SU-DHL-6 (cell line): Measurements from ENCODE around the gene BLVRB.

Source experiments
- H2AFZ ChIP-seq: fragments of 200-600 bp; sonication (generic); 2 replicates; pipeline ENCODE4 v1.6.1; 2014; ENCODE audit warnings: low read depth, mild to moderate bottlenecking, moderate library complexity, mixed read lengths, antibody characterized with exemption, low read length; ENCODE audit not compliant: severe bottlenecking
- H3F3A ChIP-seq: fragments of 200-600 bp; shearing (Covaris generic); 2 replicates; pipeline ENCODE4 v1.6.0; 2016; ENCODE audit warnings: antibody characterized with exemption, mild to moderate bottlenecking; ENCODE audit not compliant: insufficient read depth
- H3K27ac ChIP-seq: fragments of 200-600 bp; sonication (generic); 2 replicates; pipeline ENCODE4 v1.5.1; 2016; ENCODE audit warnings: low read depth, mild to moderate bottlenecking, low read length, moderate library complexity, mixed read lengths
- H3K27me3 ChIP-seq: fragments of 200-600 bp; sonication (generic), shearing (Covaris generic); 2 replicates; pipeline ENCODE4 v1.6.0; 2014; ENCODE audit warnings: mild to moderate bottlenecking, low read length
- H3K36me3 ChIP-seq: fragments of 200-600 bp; sonication (generic); 2 replicates; pipeline ENCODE4 v1.6.1; 2014; ENCODE audit warnings: mild to moderate bottlenecking, low read length, mixed read lengths
- H3K4me2 ChIP-seq: fragments of 300-600, 200-600 bp; shearing (Covaris generic), sonication (generic); 2 replicates; pipeline ENCODE4 v1.6.0; 2014; ENCODE audit warnings: low read length, low read depth, mild to moderate bottlenecking; ENCODE audit not compliant: poor library complexity, severe bottlenecking
- H3K4me3 ChIP-seq: fragments of 200-600 bp; sonication (generic); 2 replicates; pipeline ENCODE4 v1.5.1; 2014; ENCODE audit warnings: antibody characterized with exemption, low read length, mild to moderate bottlenecking, mixed read lengths; ENCODE audit not compliant: insufficient read depth, poor library complexity, severe bottlenecking
- H3K79me2 ChIP-seq: fragments of 200-600 bp; sonication (generic); 2 replicates; pipeline ENCODE4 v1.6.1; 2014; ENCODE audit warnings: mild to moderate bottlenecking, low read length, moderate library complexity; ENCODE audit not compliant: insufficient read depth
- H3K9ac ChIP-seq: fragments of 200-600 bp; sonication (generic); 2 replicates; pipeline ENCODE4 v1.7.0; 2014; ENCODE audit warnings: mild to moderate bottlenecking, low read length
- H3K9me2 ChIP-seq: fragments of 200-600 bp; sonication (generic); replicated peaks from 2 replicates; pipeline ENCODE4 v1.6.1; 2014; ENCODE audit warnings: low read length; ENCODE audit not compliant: insufficient read depth
- H3K9me3 ChIP-seq: fragments of 200-600 bp; sonication (generic); 2 replicates; pipeline ENCODE4 v1.6.1; 2014; ENCODE audit warnings: low read length, mixed read lengths; ENCODE audit not compliant: insufficient read depth
- H4K20me1 ChIP-seq: fragments of 200-600 bp; sonication (generic); 2 replicates; pipeline ENCODE4 v1.6.1; 2014; ENCODE audit warnings: low read depth, mild to moderate bottlenecking, antibody characterized with exemption, low read length, moderate library complexity, mixed read lengths
- CTCF ChIP-seq: fragments of 200-600 bp; sonication (generic); IDR thresholded peaks from one replicate; pipeline ENCODE4 v1.5.1; 2017; ENCODE audit warnings: antibody characterized with exemption, mild to moderate bottlenecking, low read length, moderate library complexity; ENCODE audit not compliant: insufficient read depth, poor library complexity, severe bottlenecking
- EZH2phosphoT487 ChIP-seq: fragments of 200-600 bp; sonication (generic), shearing (Covaris generic); conservative IDR thresholded peaks from 2 replicates; pipeline ENCODE4 v1.6.1; 2018; ENCODE audit warnings: mild to moderate bottlenecking, antibody characterized with exemption, low read length, moderate library complexity, mixed read lengths

The BLVRB gene

GRCh38 chr19:40510526-40511115 is 45.1 kb upstream of the BLVRB start:
- no peak overlapping the region for H3K4me3 ChIP-seq
- TF ChIP-seq EZH2phosphoT487: no peak
- no peak for TF ChIP-seq CTCF
- H4K20me1 ChIP-seq: no peaks in the 10 kb centered on the region
- H3K79me2 ChIP-seq: no peaks in the 10 kb centered on the region
- no peaks in the 10 kb centered on the region for H3K9me3 ChIP-seq
- H3K36me3 ChIP-seq: no peaks in the 10 kb centered on the region
- H3F3A ChIP-seq: no peaks in the 10 kb centered on the region
- no peak overlapping the region for H3K4me2 ChIP-seq
- H3K27me3 ChIP-seq: no peaks in the 10 kb centered on the region
- no peak overlapping the region for H2AFZ ChIP-seq
- no peak overlapping the region for H3K27ac ChIP-seq
- no peak overlapping the region for H3K9ac ChIP-seq
- no peaks in the 10 kb centered on the region for H3K9me2 ChIP-seq

GRCh38 chr19:40508739-40509260 is 43.3 kb upstream of the BLVRB start:
- H3K9me2 ChIP-seq: no peaks in the 10 kb centered on the region
- H3K9ac ChIP-seq: no peak overlapping the region
- H3K4me2 ChIP-seq: no peak overlapping the region
- H3K79me2 ChIP-seq: no peaks in the 10 kb centered on the region
- no peaks in the 10 kb centered on the region for H3F3A ChIP-seq
- no peaks in the 10 kb centered on the region for H3K9me3 ChIP-seq
- no peak overlapping the region for H3K4me3 ChIP-seq
- TF ChIP-seq EZH2phosphoT487: no peak
- no peak for TF ChIP-seq CTCF
- H4K20me1 ChIP-seq: no peaks in the 10 kb centered on the region
- no peak overlapping the region for H2AFZ ChIP-seq
- H3K27me3 ChIP-seq: no peaks in the 10 kb centered on the region
- H3K36me3 ChIP-seq: no peaks in the 10 kb centered on the region
- no peak overlapping the region for H3K27ac ChIP-seq

DNA sequence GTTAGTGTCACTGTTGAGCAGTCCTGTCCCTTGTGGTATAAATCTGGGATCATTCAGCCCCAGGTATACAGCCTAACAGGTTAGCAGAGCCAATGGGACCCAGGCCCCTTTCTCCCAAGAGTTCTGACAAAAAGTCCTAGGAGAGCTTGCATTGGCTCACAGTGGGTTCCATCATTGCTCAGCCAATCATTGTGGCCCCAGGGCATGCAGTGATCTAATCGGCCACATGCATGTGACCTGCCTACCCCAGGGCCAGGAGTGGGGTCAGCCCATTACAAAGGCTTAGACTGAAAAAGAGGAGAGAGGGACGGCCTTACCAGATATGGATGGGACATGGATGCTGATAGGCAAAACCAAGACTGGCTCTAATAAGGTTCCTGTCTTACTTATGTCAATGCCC is 42.3 kb upstream of the BLVRB start:
- no peak overlapping the region for H3K27ac ChIP-seq
- no peak overlapping the region for H2AFZ ChIP-seq
- no peak overlapping the region for H3K9ac ChIP-seq
- no peaks in the 10 kb centered on the region for H3K9me3 ChIP-seq
- H3K27me3 ChIP-seq: no peaks in the 10 kb centered on the region
- no peaks in the 10 kb centered on the region for H3K36me3 ChIP-seq
- no peak for TF ChIP-seq EZH2phosphoT487
- TF ChIP-seq CTCF: no peak
- no peaks in the 10 kb centered on the region for H3K79me2 ChIP-seq
- H3K4me3 ChIP-seq: no peak overlapping the region
- H3F3A ChIP-seq: no peaks in the 10 kb centered on the region
- no peak overlapping the region for H3K4me2 ChIP-seq
- H3K9me2 ChIP-seq: no peaks in the 10 kb centered on the region
- no peaks in the 10 kb centered on the region for H4K20me1 ChIP-seq
